H9 (cell line): ENCODE data around the gene GAS2L2. TPM values are rescaled to one million over a fixed set of nuclear protein-coding genes. Genes with fewer than 3 reads are reported as not detected.

Source experiments
- DNase-seq: peaks from one replicate; pipeline ENCODE4 v3.0.0-alpha.2; 2017
- H2AFZ ChIP-seq: one replicate; pipeline ENCODE4 v1.6.1; 2013; ENCODE audit warnings: mild to moderate bottlenecking, low read length, control low read depth, moderate library complexity
- H2AK5ac ChIP-seq: 2 replicates; pipeline ENCODE4 v1.6.1; 2013; ENCODE audit warnings: low read length, control low read depth, mixed read lengths; ENCODE audit not compliant: insufficient read length
- H2BK120ac ChIP-seq: one replicate; pipeline ENCODE4 v1.6.1; 2013; ENCODE audit warnings: low read depth, mild to moderate bottlenecking, low read length, control low read depth, inconsistent platforms; ENCODE audit not compliant: poor library complexity, severe bottlenecking
- H2BK12ac ChIP-seq: 2 replicates; pipeline ENCODE4 v1.6.1; 2013; ENCODE audit warnings: low read length, control low read depth, mixed read lengths, low read depth; ENCODE audit not compliant: insufficient read length
- H2BK15ac ChIP-seq: 2 replicates; pipeline ENCODE4 v1.6.1; 2013; ENCODE audit warnings: low read depth, low read length, control low read depth
- H2BK20ac ChIP-seq: one replicate; pipeline ENCODE4 v1.6.1; 2013; ENCODE audit warnings: low read depth, mild to moderate bottlenecking, low read length, control low read depth, inconsistent platforms; ENCODE audit not compliant: poor library complexity, severe bottlenecking
- H2BK5ac ChIP-seq: 2 replicates; pipeline ENCODE4 v1.6.1; 2013; ENCODE audit warnings: low read length, control low read depth, mixed read lengths; ENCODE audit not compliant: insufficient read length
- H3K14ac ChIP-seq: 2 replicates; pipeline ENCODE4 v1.6.1; 2013; ENCODE audit warnings: low read length, control low read depth; ENCODE audit not compliant: insufficient read depth
- H3K18ac ChIP-seq: 2 replicates; pipeline ENCODE4 v1.6.1; 2013; ENCODE audit warnings: low read depth, mild to moderate bottlenecking, mixed read lengths, low read length, control low read depth; ENCODE audit not compliant: insufficient read length
- H3K23ac ChIP-seq: 2 replicates; pipeline ENCODE4 v1.6.1; 2013; ENCODE audit warnings: low read length, control low read depth, mixed read lengths, low read depth; ENCODE audit not compliant: insufficient read length
- H3K23me2 ChIP-seq: 2 replicates; pipeline ENCODE4 v1.6.1; 2013; ENCODE audit warnings: low read depth, mild to moderate bottlenecking, mixed read lengths, low read length, control low read depth; ENCODE audit not compliant: insufficient read length, poor library complexity, severe bottlenecking
- H3K27ac ChIP-seq: 2 replicates; pipeline ENCODE4 v1.5.1; 2013; ENCODE audit warnings: low read length, control low read depth, mixed read lengths, low read depth; ENCODE audit not compliant: insufficient read length
- H3K27me3 ChIP-seq: 2 replicates; pipeline ENCODE4 v1.6.1; 2013; ENCODE audit warnings: low read length, control low read depth, inconsistent platforms; ENCODE audit not compliant: insufficient read depth
- H3K4ac ChIP-seq: 2 replicates; pipeline ENCODE4 v1.6.1; 2013; ENCODE audit warnings: low read depth, mild to moderate bottlenecking, control low read depth, inconsistent platforms, low read length, moderate library complexity
- H3K4me1 ChIP-seq: 2 replicates; pipeline ENCODE4 v1.6.1; 2013; ENCODE audit warnings: low read length, control low read depth, inconsistent platforms; ENCODE audit not compliant: insufficient read depth
- H3K4me2 ChIP-seq: 2 replicates; pipeline ENCODE4 v1.6.1; 2013; ENCODE audit warnings: low read length, control low read depth, mixed read lengths; ENCODE audit not compliant: insufficient read length, insufficient read depth
- H3K56ac ChIP-seq: 2 replicates; pipeline ENCODE4 v1.6.1; 2013; ENCODE audit warnings: low read depth, mild to moderate bottlenecking, mixed read lengths, low read length, control low read depth; ENCODE audit not compliant: insufficient read length
- H3K79me1 ChIP-seq: 2 replicates; pipeline ENCODE4 v1.6.1; 2013; ENCODE audit warnings: low read depth, mild to moderate bottlenecking, moderate library complexity, low read length, control low read depth, inconsistent platforms; ENCODE audit not compliant: insufficient read depth, poor library complexity, severe bottlenecking
- H3K79me2 ChIP-seq: 2 replicates; pipeline ENCODE4 v1.6.1; 2013; ENCODE audit warnings: low read length, control low read depth, inconsistent platforms; ENCODE audit not compliant: insufficient read depth
- H3K9ac ChIP-seq: 2 replicates; pipeline ENCODE4 v1.6.1; 2013; ENCODE audit warnings: low read length, control low read depth, mixed read lengths; ENCODE audit not compliant: insufficient read length; ENCODE audit errors: extremely low read depth
- H3K9me3 ChIP-seq: one replicate; pipeline ENCODE4 v1.6.1; 2013; ENCODE audit warnings: low read depth, low read length, inconsistent platforms; ENCODE audit not compliant: control insufficient read depth
- H3T11ph ChIP-seq: one replicate; pipeline ENCODE4 v1.6.1; 2013; ENCODE audit warnings: mild to moderate bottlenecking, low read length, control low read depth, inconsistent platforms
- H4K20me1 ChIP-seq: one replicate; pipeline ENCODE4 v1.6.1; 2013; ENCODE audit not compliant: control insufficient read depth, insufficient read length, insufficient read depth
- H4K5ac ChIP-seq: 2 replicates; pipeline ENCODE4 v1.6.1; 2013; ENCODE audit warnings: low read depth, mild to moderate bottlenecking, mixed read lengths, low read length, control low read depth; ENCODE audit not compliant: insufficient read length
- H4K8ac ChIP-seq: replicated peaks from 2 replicates; pipeline ENCODE4 v1.6.1; 2013; ENCODE audit warnings: low read length, control low read depth, mixed read lengths, low read depth; ENCODE audit not compliant: insufficient read length
- H4K91ac ChIP-seq: 2 replicates; pipeline ENCODE4 v1.6.1; 2013; ENCODE audit warnings: low read depth, mild to moderate bottlenecking, moderate library complexity, mixed read lengths, low read length, control low read depth; ENCODE audit not compliant: insufficient read length
- H3K27ac Mint-ChIP-seq, 3 experiments: 2 replicates in 2 of 3; 3 replicates in 1 of 3; pipeline ENCODE4 v1.8.0; 2020 to 2021; ENCODE audit warnings: mixed read lengths in 3 of 3, mild to moderate bottlenecking in 1 of 3, moderate library complexity in 1 of 3
- H3K27me3 Mint-ChIP-seq: 2 replicates; pipeline ENCODE4 v1.8.0; 2021; ENCODE audit warnings: low read depth, mild to moderate bottlenecking, moderate library complexity, mixed read lengths
- H3K36me3 Mint-ChIP-seq, 3 experiments: 2 replicates in 2 of 3; 3 replicates in 1 of 3; pipeline ENCODE4 v1.8.0; 2020 to 2021; ENCODE audit warnings: low read depth in 3 of 3, mixed read lengths in 3 of 3; ENCODE audit not compliant: insufficient read depth in 1 of 3
- H3K4me1 Mint-ChIP-seq, 2 experiments: 2 replicates each; pipeline ENCODE4 v1.8.0; 2020; ENCODE audit warnings: mixed read lengths in 2 of 2
- H3K4me3 Mint-ChIP-seq, 2 experiments: 2 replicates in 1 of 2; 3 replicates in 1 of 2; pipeline ENCODE4 v1.8.0; 2020 to 2021; ENCODE audit warnings: mild to moderate bottlenecking in 2 of 2, mixed read lengths in 2 of 2, moderate library complexity in 1 of 2
- H3K9me3 Mint-ChIP-seq, 2 experiments: 2 replicates in 1 of 2; 3 replicates in 1 of 2; pipeline ENCODE4 v1.8.0; 2020; ENCODE audit warnings: mild to moderate bottlenecking in 2 of 2, mixed read lengths in 2 of 2, moderate library complexity in 1 of 2
- CTCF ChIP-seq: fragments of 200-600 bp; sonication (generic); conservative IDR thresholded peaks from 3 replicates; pipeline ENCODE4 v1.8.0; 2021; ENCODE audit warnings: antibody characterized with exemption, mild to moderate bottlenecking
- WGBS: extraction: QIAGEN DNeasy Blood & Tissue Kit; methylation state at CpG from one replicate; pipeline ENCODE4 v1.1.7; 2013; ENCODE audit warnings: missing lambda C conversion rate, low lambda C conversion rate, mixed read lengths; ENCODE audit not compliant: insufficient read length; ENCODE audit errors: extremely low coverage; 5-methylcytosine and 5-hydroxymethylcytosine counted together
- total RNA-seq: library from RNA; stranded (reverse); gene quantifications from 2 replicates; pipeline ENCODE4 v1.2.1, GENCODE V29; 2021

GAS2L2 gene
- total RNA-seq, 1 experiment from 2014 or later: not detected

- Mint-ChIP-seq H3K27me3 (no peaks in the 10 kb centered on the region), H3K4me1 (peaks cover 10 to 12% of the 10 kb centered on the region in 2 experiments), H3K27ac (no peak overlapping the region), H3K36me3 (peaks cover 11 to 19% (median 13%) of the 10 kb centered on the region in 3 experiments), H3K9me3 (no peaks in the 10 kb centered on the region; a peak in 1 of 5 replicates), H3K4me3 (no peak overlapping the region)
- DNase-seq: no peak
- H3T11ph ChIP-seq: no peak overlapping the region
- no peaks in the 10 kb centered on the region for H3K27me3 ChIP-seq
- no peak overlapping the region for H2AK5ac ChIP-seq
- WGBS: no CpG with 5 or more reads among the region's 2 CpGs
- H2BK15ac ChIP-seq: no peak overlapping the region
- no peak for TF ChIP-seq CTCF
- H3K23me2 ChIP-seq: no peaks in the 10 kb centered on the region
- no peak overlapping the region for H4K91ac ChIP-seq
- H2BK20ac ChIP-seq: no peak overlapping the region
- no peak overlapping the region for H4K5ac ChIP-seq
- H3K4me1 ChIP-seq: peaks cover 2% of the 10 kb centered on the region; the same call in 1 of the 2 replicates
- no peak overlapping the region for H3K27ac ChIP-seq
- no peaks in the 10 kb centered on the region for H3K9me3 ChIP-seq
- no peaks in the 10 kb centered on the region for H3K79me2 ChIP-seq
- H3K9ac ChIP-seq: no peak overlapping the region
- no peak overlapping the region for H2BK12ac ChIP-seq
- H3K14ac ChIP-seq: no peak overlapping the region
- no peak overlapping the region for H3K4ac ChIP-seq
- H3K23ac ChIP-seq: no peak overlapping the region
- no peak overlapping the region for H3K4me2 ChIP-seq
- H3K18ac ChIP-seq: no peak overlapping the region
- no peak overlapping the region for H4K8ac ChIP-seq
- H2BK120ac ChIP-seq: no peak overlapping the region
- no peaks in the 10 kb centered on the region for H3K79me1 ChIP-seq
- H2AFZ ChIP-seq: no peak overlapping the region
- no peak overlapping the region for H3K56ac ChIP-seq
- no peak overlapping the region for H2BK5ac ChIP-seq
- H4K20me1 ChIP-seq: no peaks in the 10 kb centered on the region
Observed at GRCh38 chr17:35698800-35699199, 54.2 kb downstream of the GAS2L2 start.
